Panc1 (cell line): ENCODE measurements around the gene PCCA.

Experiments used
- CTCF ChIP-seq: fragments of 450-650 bp; IDR thresholded peaks from 2 replicates; pipeline ENCODE4 v1.5.1; 2017; ENCODE audit warnings: mild to moderate bottlenecking
- POLR2AphosphoS5 ChIP-seq: IDR thresholded peaks from 2 replicates; pipeline ENCODE4 v1.6.1; 2012; ENCODE audit warnings: mild to moderate bottlenecking, low read depth, low read length, moderate library complexity
- REST ChIP-seq, 2 experiments: IDR thresholded peaks; 2 replicates each; pipeline ENCODE4 v1.6.1; 2011 to 2012; ENCODE audit warnings: low read depth in 2 of 2, control low read depth in 1 of 2, low read length in 1 of 2, mild to moderate bottlenecking in 1 of 2, moderate library complexity in 1 of 2; ENCODE audit not compliant: insufficient read depth in 1 of 2

GRCh38 chr13:100129605-100130004, 40.7 kb downstream of the PCCA start:
- no peak for TF ChIP-seq CTCF
- TF ChIP-seq REST (IDR thresholded peaks at IDR 0.05; ENCODE audit: insufficient read depth in 1 of 2, low read depth in 2 of 2, low read length in 1 of 2): no peak
- no peak for TF ChIP-seq POLR2AphosphoS5
